Measurements from ENCODE around the gene HSD17B14. TPM values are rescaled to one million over a fixed set of nuclear protein-coding genes. Genes with fewer than 3 reads are reported as not detected.

The HSD17B14 gene
- total and polyA plus RNA-seq, 9 of the 15 experiments (the other 6 are each of a cell fraction or from before 2014, with no cell fraction given) = 0.16 TPM; not detected in 8

- TF ChIP-seq CTCFL (IDR thresholded peaks at IDR 0.05; ENCODE audit: borderline replicate concordance, insufficient read depth, low read depth, low read length, poor library complexity, severe bottlenecking) (no peak), ATF1 (CRISPR knock-in tag; IDR thresholded peaks at IDR 0.05) (peak; percentile 13; the same call in 1 of the 2 replicates), ATF1 (tag; IDR thresholded peaks at IDR 0.05) (peak; percentile 49), CREB1 (IDR thresholded peaks at IDR 0.05) (no peak; the same call in 1 of the 2 replicates), CREB1 (CRISPR knock-in tag; IDR thresholded peaks at IDR 0.05) (peak; percentile 64; the same call in 1 of the 2 replicates), KLF13 (tag; IDR thresholded peaks at IDR 0.05; ENCODE audit: borderline replicate concordance, low read depth) (peak; percentile 63; the same call in 1 of the 2 replicates), ZNF384 (IDR thresholded peaks at IDR 0.05; ENCODE audit: low read depth, low read length) (peak; percentile 72), ZBTB7A (IDR thresholded peaks at IDR 0.05; ENCODE audit: borderline replicate concordance, control insufficient read depth, low read depth, low read length) (peak; percentile 94), SUPT5H (IDR thresholded peaks at IDR 0.05) (peak; percentile 74), HDAC2 (IDR thresholded peaks at IDR 0.05) (0 out of 2 replicates have a peak, but pooled peaks have one; percentile 14), TOE1 (IDR thresholded peaks at IDR 0.05; ENCODE audit: borderline replicate concordance) (0 out of 2 replicates have a peak, but pooled peaks have one; percentile 21), TOE1 (CRISPR knock-in tag; IDR thresholded peaks at IDR 0.05; ENCODE audit: borderline replicate concordance, low read depth) (no peak), MBD2 (IDR thresholded peaks at IDR 0.05; ENCODE audit: borderline replicate concordance, low read depth) (peak; percentile 50; the same call in 1 of the 2 replicates), EGR1 (conservative IDR thresholded peaks at IDR 0.05) (peak; percentile 85), MAZ (CRISPR knock-in tag; conservative IDR thresholded peaks at IDR 0.05 in 1 of 2, IDR thresholded peaks at IDR 0.05 in 1 of 2) (peak; percentile 90 to 93), KLF1 (tag; IDR thresholded peaks at IDR 0.05) (peak; percentile 71; the same call in 1 of the 2 replicates), ESRRA (IDR thresholded peaks at IDR 0.05; ENCODE audit: borderline replicate concordance, low read depth) (0 out of 2 replicates have a peak, but pooled peaks have one; percentile 22), GABPA (tag; conservative IDR thresholded peaks at IDR 0.05; ENCODE audit: low read depth) (no peak), SIN3A (IDR thresholded peaks at IDR 0.05; ENCODE audit: borderline replicate concordance in 2 of 2, control insufficient read depth in 1 of 2, low read depth in 2 of 2, low read length in 2 of 2) (peak; percentile 8 to 61; a peak in 2 of 4 replicates), TSC22D4 (tag; IDR thresholded peaks at IDR 0.05) (no peak), ZNF740 (CRISPR knock-in tag; IDR thresholded peaks at IDR 0.05) (peak; percentile 94), ZNF740 (tag; IDR thresholded peaks at IDR 0.05) (peak in 1 of 2 experiments; percentile 90; a peak in 2 of 4 replicates)
Measured at GRCh38 chr19:48812094-48812929, 24.0 kb downstream of the HSD17B14 start (continued).

Measured in K562 (cell line).